Liver (tissue), 9 donors: Measurements from ENCODE around the gene CHPT1. TPM values are rescaled to one million over a fixed set of nuclear protein-coding genes. Genes with fewer than 3 reads are reported as not detected.

Source experiments
- DNase-seq: peaks from one replicate; pipeline ENCODE4 v3.0.0-alpha.2; 2017; ENCODE audit warnings: low spot score
- H3K27ac ChIP-seq, 2 donors: one replicate each; pipeline ENCODE4 v1.7.0; 2013; ENCODE audit warnings: inconsistent platforms in 2 of 2, low read length in 2 of 2, control low read depth in 1 of 2, low read depth in 1 of 2, mild to moderate bottlenecking in 1 of 2
- H3K27me3 ChIP-seq, 4 donors: one replicate each; pipeline versions ENCODE4 v1.6.1 to v1.7.0; 2013; ENCODE audit warnings: low read length in 3 of 4, inconsistent platforms in 1 of 4, mild to moderate bottlenecking in 1 of 4, moderate library complexity in 1 of 4; ENCODE audit not compliant: control insufficient read depth in 4 of 4, insufficient read depth in 4 of 4
- H3K36me3 ChIP-seq, 4 donors: one replicate each; pipeline versions ENCODE4 v1.6.1 to v1.7.0; 2013; ENCODE audit warnings: low read length in 3 of 4, mild to moderate bottlenecking in 3 of 4, low read depth in 1 of 4, moderate library complexity in 1 of 4; ENCODE audit not compliant: control insufficient read depth in 4 of 4, insufficient read depth in 3 of 4
- H3K4me1 ChIP-seq, 4 donors: one replicate each; pipeline versions ENCODE4 v1.6.1 to v1.7.0; 2013; ENCODE audit warnings: low read length in 3 of 4, mild to moderate bottlenecking in 3 of 4, moderate library complexity in 1 of 4; ENCODE audit not compliant: control insufficient read depth in 4 of 4, insufficient read depth in 4 of 4
- H3K4me3 ChIP-seq, 3 donors: one replicate each; pipeline versions ENCODE4 v1.6.1 to v1.7.0; 2013; ENCODE audit warnings: low read length in 3 of 3, control low read depth in 1 of 3, low read depth in 1 of 3, mild to moderate bottlenecking in 1 of 3
- H3K9ac ChIP-seq, 2 donors: one replicate each; pipeline ENCODE4 v1.7.0; 2013; ENCODE audit warnings: low read length in 2 of 2, mild to moderate bottlenecking in 2 of 2, moderate library complexity in 2 of 2, control low read depth in 1 of 2, low read depth in 1 of 2
- H3K9me3 ChIP-seq, 4 donors: one replicate each; pipeline versions ENCODE4 v1.6.1 to v1.7.0; 2013; ENCODE audit warnings: low read length in 3 of 4; ENCODE audit not compliant: control insufficient read depth in 4 of 4
- EGR1 ChIP-seq, 2 donors: IDR thresholded peaks; 2 replicates each; pipeline ENCODE4 v1.6.1; 2016 to 2018; ENCODE audit warnings: antibody characterized with exemption in 2 of 2, low read depth in 2 of 2
- FOXA1 ChIP-seq: IDR thresholded peaks from 2 replicates; pipeline ENCODE4 v1.6.1; 2016; ENCODE audit warnings: antibody characterized with exemption
- FOXA2 ChIP-seq: IDR thresholded peaks from 2 replicates; pipeline ENCODE4 v1.6.1; 2016; ENCODE audit warnings: antibody characterized with exemption
- GABPA ChIP-seq, 2 donors: IDR thresholded peaks in 1 of 2; conservative IDR thresholded peaks in 1 of 2; 2 replicates each; pipeline ENCODE4 v1.6.1; 2016; ENCODE audit warnings: antibody characterized with exemption in 2 of 2, mild to moderate bottlenecking in 1 of 2, moderate library complexity in 1 of 2
- HNF4A ChIP-seq, 2 donors: conservative IDR thresholded peaks; 2 replicates each; pipeline ENCODE4 v1.6.1; 2016; ENCODE audit warnings: antibody characterized with exemption in 2 of 2, mild to moderate bottlenecking in 2 of 2
- HNF4G ChIP-seq: IDR thresholded peaks from 2 replicates; pipeline ENCODE4 v1.6.1; 2016; ENCODE audit warnings: antibody characterized with exemption
- JUND ChIP-seq, 2 donors: IDR thresholded peaks; 2 replicates each; pipeline ENCODE4 v1.6.1; 2016; ENCODE audit warnings: antibody characterized with exemption in 2 of 2
- MAX ChIP-seq: IDR thresholded peaks from 2 replicates; pipeline ENCODE4 v1.6.1; 2016; ENCODE audit warnings: antibody characterized with exemption
- NR2F2 ChIP-seq: IDR thresholded peaks from 2 replicates; pipeline ENCODE4 v1.6.1; 2016; ENCODE audit warnings: antibody characterized with exemption
- RAD21 ChIP-seq, 2 donors: IDR thresholded peaks; 2 replicates each; pipeline ENCODE4 v1.6.1; 2016; ENCODE audit warnings: antibody characterized with exemption in 2 of 2, mild to moderate bottlenecking in 2 of 2
- RXRA ChIP-seq, 2 donors: IDR thresholded peaks; 2 replicates each; pipeline ENCODE4 v1.6.1; 2017 to 2018; ENCODE audit warnings: antibody characterized with exemption in 2 of 2, mild to moderate bottlenecking in 1 of 2
- SP1 ChIP-seq: IDR thresholded peaks from 2 replicates; pipeline ENCODE4 v1.6.1; 2018; ENCODE audit warnings: antibody characterized with exemption, mild to moderate bottlenecking
- TAF1 ChIP-seq: conservative IDR thresholded peaks from 2 replicates; pipeline ENCODE4 v1.6.1; 2016; ENCODE audit warnings: antibody characterized with exemption, mild to moderate bottlenecking
- YY1 ChIP-seq: IDR thresholded peaks from 2 replicates; pipeline ENCODE4 v1.6.1; 2016; ENCODE audit warnings: antibody characterized with exemption, mild to moderate bottlenecking
- polyA plus RNA-seq, 2 donors: library from polyadenylated mRNA; stranded (reverse) in 1 of 2; unstranded in 1 of 2; fragments of 200-250 nt in 1 of 2; fragments of >200 nt in 1 of 2; fragmentation: Nextera tagmentation in 1 of 2; extraction: Ambion mirVana in 1 of 2; gene quantifications; one replicate each; pipeline versions ENCODE4 v1.2.1 to v1.2.3, GENCODE V29; 2013 to 2015
- total RNA-seq, 2 donors: library from RNA; depleted of rRNA; stranded (reverse); fragments of >200 nt; gene quantifications; one replicate each; pipeline ENCODE4 v1.2.3, GENCODE V29; 2014
- TF ChIP-seq, protein P1 (sequence below): IDR thresholded peaks from 2 replicates; pipeline ENCODE4 v1.6.1; 2016; ENCODE audit warnings: antibody characterized with exemption
- TF ChIP-seq, protein P2 (sequence below): IDR thresholded peaks from 2 replicates; pipeline ENCODE4 v1.6.1; 2016; ENCODE audit warnings: antibody characterized with exemption
- TF ChIP-seq, protein P3 (sequence below): IDR thresholded peaks from 2 replicates; pipeline ENCODE4 v1.6.1; 2016; ENCODE audit warnings: antibody characterized with exemption, mild to moderate bottlenecking
- TF ChIP-seq, protein P4 (sequence below): fragments of 150-350 bp; IDR thresholded peaks from 2 replicates; pipeline ENCODE4 v1.5.1; 2017; ENCODE audit warnings: improper control_type of control experiment, low read depth, low read length; ENCODE audit not compliant: missing input control
- donor health status: healthy.
- donor health status: healthy.
- donor health status: healthy.
- donor health status: healthy.
- donor health status: healthy.

The CHPT1 gene
- total and polyA plus RNA-seq, 4 donors: 51.5 to 96.6 (median 61.7) TPM

- TF ChIP-seq, protein P1, sequence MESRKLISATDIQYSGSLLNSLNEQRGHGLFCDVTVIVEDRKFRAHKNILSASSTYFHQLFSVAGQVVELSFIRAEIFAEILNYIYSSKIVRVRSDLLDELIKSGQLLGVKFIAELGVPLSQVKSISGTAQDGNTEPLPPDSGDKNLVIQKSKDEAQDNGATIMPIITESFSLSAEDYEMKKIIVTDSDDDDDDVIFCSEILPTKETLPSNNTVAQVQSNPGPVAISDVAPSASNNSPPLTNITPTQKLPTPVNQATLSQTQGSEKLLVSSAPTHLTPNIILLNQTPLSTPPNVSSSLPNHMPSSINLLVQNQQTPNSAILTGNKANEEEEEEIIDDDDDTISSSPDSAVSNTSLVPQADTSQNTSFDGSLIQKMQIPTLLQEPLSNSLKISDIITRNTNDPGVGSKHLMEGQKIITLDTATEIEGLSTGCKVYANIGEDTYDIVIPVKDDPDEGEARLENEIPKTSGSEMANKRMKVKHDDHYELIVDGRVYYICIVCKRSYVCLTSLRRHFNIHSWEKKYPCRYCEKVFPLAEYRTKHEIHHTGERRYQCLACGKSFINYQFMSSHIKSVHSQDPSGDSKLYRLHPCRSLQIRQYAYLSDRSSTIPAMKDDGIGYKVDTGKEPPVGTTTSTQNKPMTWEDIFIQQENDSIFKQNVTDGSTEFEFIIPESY: no peak
Observed at GRCh38 chr12:101714877-101715444, 17.5 kb downstream of the CHPT1 start (continued).

DNA sequence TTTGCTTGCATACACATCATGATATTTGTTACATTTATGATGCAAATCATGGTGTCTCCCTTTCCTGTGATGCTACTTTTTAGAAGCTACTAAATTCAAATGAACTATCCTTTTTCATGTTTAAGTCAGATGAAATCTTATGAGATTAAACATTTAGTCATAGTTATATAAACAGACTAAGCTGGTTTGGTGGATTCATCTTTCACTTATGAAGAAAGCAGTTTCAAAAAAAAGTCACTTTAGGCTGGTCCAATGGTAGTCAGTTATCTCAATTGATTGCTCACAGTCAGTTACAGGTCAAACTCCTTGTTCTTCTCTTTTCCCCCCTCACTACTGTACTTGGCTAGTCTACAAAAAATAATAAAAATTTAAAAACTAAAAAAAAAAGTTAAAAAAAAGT, 22.1 kb downstream of the CHPT1 start:
- Histone ChIP-seq H3K27ac (no peak overlapping the region), H3K27me3 (no peaks in the 10 kb centered on the region), H3K9me3 (no peaks in the 10 kb centered on the region), H3K9ac (no peak overlapping the region), H3K4me3 (no peak overlapping the region), H3K4me1 (peaks cover 0 to 21% (median 7%) of the 10 kb centered on the region in 4 donors), H3K36me3 (peaks cover 2 to 16% (median 6%) of the 10 kb centered on the region in 4 donors)
- DNase-seq: no peak
- TF ChIP-seq HNF4G (no peak), GABPA (IDR thresholded peaks at IDR 0.05 in 1 of 2, conservative IDR thresholded peaks at IDR 0.05 in 1 of 2) (no peak), YY1 (no peak), RAD21 (IDR thresholded peaks at IDR 0.05) (no peak), FOXA2 (no peak), FOXA1 (no peak), MAX (no peak), TAF1 (no peak), HNF4A (conservative IDR thresholded peaks at IDR 0.05) (no peak), EGR1 (IDR thresholded peaks at IDR 0.05; ENCODE audit: low read depth in 2 of 2) (no peak), SP1 (no peak), RXRA (IDR thresholded peaks at IDR 0.05) (no peak), NR2F2 (no peak), JUND (IDR thresholded peaks at IDR 0.05) (no peak)
- TF ChIP-seq, protein P1: no peak
- TF ChIP-seq, protein P2, sequence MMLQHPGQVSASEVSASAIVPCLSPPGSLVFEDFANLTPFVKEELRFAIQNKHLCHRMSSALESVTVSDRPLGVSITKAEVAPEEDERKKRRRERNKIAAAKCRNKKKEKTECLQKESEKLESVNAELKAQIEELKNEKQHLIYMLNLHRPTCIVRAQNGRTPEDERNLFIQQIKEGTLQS: no peak
- TF ChIP-seq, protein P3, sequence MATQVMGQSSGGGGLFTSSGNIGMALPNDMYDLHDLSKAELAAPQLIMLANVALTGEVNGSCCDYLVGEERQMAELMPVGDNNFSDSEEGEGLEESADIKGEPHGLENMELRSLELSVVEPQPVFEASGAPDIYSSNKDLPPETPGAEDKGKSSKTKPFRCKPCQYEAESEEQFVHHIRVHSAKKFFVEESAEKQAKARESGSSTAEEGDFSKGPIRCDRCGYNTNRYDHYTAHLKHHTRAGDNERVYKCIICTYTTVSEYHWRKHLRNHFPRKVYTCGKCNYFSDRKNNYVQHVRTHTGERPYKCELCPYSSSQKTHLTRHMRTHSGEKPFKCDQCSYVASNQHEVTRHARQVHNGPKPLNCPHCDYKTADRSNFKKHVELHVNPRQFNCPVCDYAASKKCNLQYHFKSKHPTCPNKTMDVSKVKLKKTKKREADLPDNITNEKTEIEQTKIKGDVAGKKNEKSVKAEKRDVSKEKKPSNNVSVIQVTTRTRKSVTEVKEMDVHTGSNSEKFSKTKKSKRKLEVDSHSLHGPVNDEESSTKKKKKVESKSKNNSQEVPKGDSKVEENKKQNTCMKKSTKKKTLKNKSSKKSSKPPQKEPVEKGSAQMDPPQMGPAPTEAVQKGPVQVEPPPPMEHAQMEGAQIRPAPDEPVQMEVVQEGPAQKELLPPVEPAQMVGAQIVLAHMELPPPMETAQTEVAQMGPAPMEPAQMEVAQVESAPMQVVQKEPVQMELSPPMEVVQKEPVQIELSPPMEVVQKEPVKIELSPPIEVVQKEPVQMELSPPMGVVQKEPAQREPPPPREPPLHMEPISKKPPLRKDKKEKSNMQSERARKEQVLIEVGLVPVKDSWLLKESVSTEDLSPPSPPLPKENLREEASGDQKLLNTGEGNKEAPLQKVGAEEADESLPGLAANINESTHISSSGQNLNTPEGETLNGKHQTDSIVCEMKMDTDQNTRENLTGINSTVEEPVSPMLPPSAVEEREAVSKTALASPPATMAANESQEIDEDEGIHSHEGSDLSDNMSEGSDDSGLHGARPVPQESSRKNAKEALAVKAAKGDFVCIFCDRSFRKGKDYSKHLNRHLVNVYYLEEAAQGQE: no peak
- TF ChIP-seq, protein P4, sequence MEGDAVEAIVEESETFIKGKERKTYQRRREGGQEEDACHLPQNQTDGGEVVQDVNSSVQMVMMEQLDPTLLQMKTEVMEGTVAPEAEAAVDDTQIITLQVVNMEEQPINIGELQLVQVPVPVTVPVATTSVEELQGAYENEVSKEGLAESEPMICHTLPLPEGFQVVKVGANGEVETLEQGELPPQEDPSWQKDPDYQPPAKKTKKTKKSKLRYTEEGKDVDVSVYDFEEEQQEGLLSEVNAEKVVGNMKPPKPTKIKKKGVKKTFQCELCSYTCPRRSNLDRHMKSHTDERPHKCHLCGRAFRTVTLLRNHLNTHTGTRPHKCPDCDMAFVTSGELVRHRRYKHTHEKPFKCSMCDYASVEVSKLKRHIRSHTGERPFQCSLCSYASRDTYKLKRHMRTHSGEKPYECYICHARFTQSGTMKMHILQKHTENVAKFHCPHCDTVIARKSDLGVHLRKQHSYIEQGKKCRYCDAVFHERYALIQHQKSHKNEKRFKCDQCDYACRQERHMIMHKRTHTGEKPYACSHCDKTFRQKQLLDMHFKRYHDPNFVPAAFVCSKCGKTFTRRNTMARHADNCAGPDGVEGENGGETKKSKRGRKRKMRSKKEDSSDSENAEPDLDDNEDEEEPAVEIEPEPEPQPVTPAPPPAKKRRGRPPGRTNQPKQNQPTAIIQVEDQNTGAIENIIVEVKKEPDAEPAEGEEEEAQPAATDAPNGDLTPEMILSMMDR: no peak
